ENCODE results near the gene CDH23. TPM values are rescaled to one million over a fixed set of nuclear protein-coding genes. Genes with fewer than 3 reads are reported as not detected.
A peak's percentile ranks its signal among the peaks of the same experiment; 100 is the strongest.

CDH23 gene
- total and polyA plus RNA-seq, 10 of the 15 experiments (the other 5 are each of a cell fraction or from before 2014, with no cell fraction given) = 0.09 to 0.40 (median 0.15) TPM; not detected in 1

DNA sequence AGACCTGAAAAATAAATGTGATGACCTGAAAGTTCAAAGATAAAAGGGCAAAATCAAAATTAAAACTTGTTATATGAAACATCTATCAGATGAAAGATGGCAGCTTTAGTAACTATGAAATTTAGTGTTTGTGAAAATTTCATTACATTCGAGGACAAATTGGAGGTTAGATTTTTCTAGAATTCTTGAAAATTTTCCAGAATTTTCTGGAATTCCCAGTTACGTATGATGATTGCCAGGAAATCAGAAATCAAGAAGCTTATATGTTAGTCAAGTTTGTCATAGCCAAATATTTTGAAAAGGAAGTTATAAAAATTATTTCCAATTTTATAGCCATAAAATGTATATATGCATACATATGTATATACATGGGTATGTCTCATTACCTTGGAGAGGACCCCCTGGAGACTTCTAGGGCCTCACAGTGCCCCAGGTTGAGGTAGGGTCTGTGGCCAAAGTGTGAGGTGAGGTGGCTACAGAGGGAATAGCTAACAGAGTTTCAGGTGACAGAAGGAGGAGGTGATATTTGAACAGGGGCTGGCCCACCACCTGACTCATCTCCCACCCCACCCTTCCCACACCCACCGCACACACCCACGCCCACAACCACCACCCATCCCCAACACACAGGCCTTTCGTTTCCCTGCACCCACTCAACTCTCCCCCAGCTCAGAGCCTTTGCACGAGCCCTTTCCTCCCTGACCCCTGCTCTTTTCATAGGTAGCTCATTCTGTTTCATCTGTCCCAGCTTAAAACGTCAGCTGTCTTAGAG, 301.4 kb downstream of the CDH23 start (continued):
- TF ChIP-seq, protein P1, sequence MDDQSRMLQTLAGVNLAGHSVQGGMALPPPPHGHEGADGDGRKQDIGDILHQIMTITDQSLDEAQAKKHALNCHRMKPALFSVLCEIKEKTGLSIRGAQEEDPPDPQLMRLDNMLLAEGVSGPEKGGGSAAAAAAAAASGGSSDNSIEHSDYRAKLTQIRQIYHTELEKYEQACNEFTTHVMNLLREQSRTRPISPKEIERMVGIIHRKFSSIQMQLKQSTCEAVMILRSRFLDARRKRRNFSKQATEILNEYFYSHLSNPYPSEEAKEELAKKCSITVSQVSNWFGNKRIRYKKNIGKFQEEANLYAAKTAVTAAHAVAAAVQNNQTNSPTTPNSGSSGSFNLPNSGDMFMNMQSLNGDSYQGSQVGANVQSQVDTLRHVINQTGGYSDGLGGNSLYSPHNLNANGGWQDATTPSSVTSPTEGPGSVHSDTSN (IDR thresholded peaks at IDR 0.05; ENCODE audit: insufficient replicate concordance, low read depth, low read length) = no peak
- TF ChIP-seq, protein P2, sequence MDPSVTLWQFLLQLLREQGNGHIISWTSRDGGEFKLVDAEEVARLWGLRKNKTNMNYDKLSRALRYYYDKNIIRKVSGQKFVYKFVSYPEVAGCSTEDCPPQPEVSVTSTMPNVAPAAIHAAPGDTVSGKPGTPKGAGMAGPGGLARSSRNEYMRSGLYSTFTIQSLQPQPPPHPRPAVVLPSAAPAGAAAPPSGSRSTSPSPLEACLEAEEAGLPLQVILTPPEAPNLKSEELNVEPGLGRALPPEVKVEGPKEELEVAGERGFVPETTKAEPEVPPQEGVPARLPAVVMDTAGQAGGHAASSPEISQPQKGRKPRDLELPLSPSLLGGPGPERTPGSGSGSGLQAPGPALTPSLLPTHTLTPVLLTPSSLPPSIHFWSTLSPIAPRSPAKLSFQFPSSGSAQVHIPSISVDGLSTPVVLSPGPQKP (IDR thresholded peaks at IDR 0.05; ENCODE audit: low read depth, low read length) = no peak
- TF ChIP-seq PML (IDR thresholded peaks at IDR 0.05; ENCODE audit: low read length) = no peak
- peak; percentile 96 for TF ChIP-seq RUNX3 (IDR thresholded peaks at IDR 0.05; ENCODE audit: low read length)
- TF ChIP-seq RAD21 (IDR thresholded peaks at IDR 0.05; ENCODE audit: insufficient read depth, low read depth, low read length) = no peak
- TF ChIP-seq, protein P3, sequence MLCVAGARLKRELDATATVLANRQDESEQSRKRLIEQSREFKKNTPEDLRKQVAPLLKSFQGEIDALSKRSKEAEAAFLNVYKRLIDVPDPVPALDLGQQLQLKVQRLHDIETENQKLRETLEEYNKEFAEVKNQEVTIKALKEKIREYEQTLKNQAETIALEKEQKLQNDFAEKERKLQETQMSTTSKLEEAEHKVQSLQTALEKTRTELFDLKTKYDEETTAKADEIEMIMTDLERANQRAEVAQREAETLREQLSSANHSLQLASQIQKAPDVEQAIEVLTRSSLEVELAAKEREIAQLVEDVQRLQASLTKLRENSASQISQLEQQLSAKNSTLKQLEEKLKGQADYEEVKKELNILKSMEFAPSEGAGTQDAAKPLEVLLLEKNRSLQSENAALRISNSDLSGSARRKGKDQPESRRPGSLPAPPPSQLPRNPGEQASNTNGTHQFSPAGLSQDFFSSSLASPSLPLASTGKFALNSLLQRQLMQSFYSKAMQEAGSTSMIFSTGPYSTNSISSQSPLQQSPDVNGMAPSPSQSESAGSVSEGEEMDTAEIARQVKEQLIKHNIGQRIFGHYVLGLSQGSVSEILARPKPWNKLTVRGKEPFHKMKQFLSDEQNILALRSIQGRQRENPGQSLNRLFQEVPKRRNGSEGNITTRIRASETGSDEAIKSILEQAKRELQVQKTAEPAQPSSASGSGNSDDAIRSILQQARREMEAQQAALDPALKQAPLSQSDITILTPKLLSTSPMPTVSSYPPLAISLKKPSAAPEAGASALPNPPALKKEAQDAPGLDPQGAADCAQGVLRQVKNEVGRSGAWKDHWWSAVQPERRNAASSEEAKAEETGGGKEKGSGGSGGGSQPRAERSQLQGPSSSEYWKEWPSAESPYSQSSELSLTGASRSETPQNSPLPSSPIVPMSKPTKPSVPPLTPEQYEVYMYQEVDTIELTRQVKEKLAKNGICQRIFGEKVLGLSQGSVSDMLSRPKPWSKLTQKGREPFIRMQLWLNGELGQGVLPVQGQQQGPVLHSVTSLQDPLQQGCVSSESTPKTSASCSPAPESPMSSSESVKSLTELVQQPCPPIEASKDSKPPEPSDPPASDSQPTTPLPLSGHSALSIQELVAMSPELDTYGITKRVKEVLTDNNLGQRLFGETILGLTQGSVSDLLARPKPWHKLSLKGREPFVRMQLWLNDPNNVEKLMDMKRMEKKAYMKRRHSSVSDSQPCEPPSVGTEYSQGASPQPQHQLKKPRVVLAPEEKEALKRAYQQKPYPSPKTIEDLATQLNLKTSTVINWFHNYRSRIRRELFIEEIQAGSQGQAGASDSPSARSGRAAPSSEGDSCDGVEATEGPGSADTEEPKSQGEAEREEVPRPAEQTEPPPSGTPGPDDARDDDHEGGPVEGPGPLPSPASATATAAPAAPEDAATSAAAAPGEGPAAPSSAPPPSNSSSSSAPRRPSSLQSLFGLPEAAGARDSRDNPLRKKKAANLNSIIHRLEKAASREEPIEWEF (IDR thresholded peaks at IDR 0.05; ENCODE audit: insufficient replicate concordance, low read depth, low read length) = no peak
- TF ChIP-seq LARP7 (IDR thresholded peaks at IDR 0.05) = no peak
- no peak for TF ChIP-seq GATAD2B (conservative IDR thresholded peaks at IDR 0.05; ENCODE audit: low read depth)
- TF ChIP-seq, protein P4, sequence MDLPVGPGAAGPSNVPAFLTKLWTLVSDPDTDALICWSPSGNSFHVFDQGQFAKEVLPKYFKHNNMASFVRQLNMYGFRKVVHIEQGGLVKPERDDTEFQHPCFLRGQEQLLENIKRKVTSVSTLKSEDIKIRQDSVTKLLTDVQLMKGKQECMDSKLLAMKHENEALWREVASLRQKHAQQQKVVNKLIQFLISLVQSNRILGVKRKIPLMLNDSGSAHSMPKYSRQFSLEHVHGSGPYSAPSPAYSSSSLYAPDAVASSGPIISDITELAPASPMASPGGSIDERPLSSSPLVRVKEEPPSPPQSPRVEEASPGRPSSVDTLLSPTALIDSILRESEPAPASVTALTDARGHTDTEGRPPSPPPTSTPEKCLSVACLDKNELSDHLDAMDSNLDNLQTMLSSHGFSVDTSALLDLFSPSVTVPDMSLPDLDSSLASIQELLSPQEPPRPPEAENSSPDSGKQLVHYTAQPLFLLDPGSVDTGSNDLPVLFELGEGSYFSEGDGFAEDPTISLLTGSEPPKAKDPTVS (IDR thresholded peaks at IDR 0.05; ENCODE audit: low read depth, low read length) = peak; percentile 93
- TF ChIP-seq NBN (IDR thresholded peaks at IDR 0.05) = peak; percentile 78
- TF ChIP-seq, protein P5, sequence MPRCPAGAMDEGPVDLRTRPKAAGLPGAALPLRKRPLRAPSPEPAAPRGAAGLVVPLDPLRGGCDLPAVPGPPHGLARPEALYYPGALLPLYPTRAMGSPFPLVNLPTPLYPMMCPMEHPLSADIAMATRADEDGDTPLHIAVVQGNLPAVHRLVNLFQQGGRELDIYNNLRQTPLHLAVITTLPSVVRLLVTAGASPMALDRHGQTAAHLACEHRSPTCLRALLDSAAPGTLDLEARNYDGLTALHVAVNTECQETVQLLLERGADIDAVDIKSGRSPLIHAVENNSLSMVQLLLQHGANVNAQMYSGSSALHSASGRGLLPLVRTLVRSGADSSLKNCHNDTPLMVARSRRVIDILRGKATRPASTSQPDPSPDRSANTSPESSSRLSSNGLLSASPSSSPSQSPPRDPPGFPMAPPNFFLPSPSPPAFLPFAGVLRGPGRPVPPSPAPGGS (IDR thresholded peaks at IDR 0.05; ENCODE audit: borderline replicate concordance, insufficient read depth, low read depth, low read length, poor library complexity, severe bottlenecking) = no peak
- TF ChIP-seq CBX5 (IDR thresholded peaks at IDR 0.05; ENCODE audit: low read depth) = no peak
- no peak for TF ChIP-seq EZH2 (IDR thresholded peaks at IDR 0.05; ENCODE audit: borderline replicate concordance, control insufficient read depth, low read depth, low read length)
- no peak for TF ChIP-seq NRF1 (conservative IDR thresholded peaks at IDR 0.05; ENCODE audit: low read depth, low read length)
- TF ChIP-seq ZNF24 (IDR thresholded peaks at IDR 0.05) = no peak
- TF ChIP-seq ZNF622 (IDR thresholded peaks at IDR 0.05) = no peak
- TF ChIP-seq BRCA1 (IDR thresholded peaks at IDR 0.05; ENCODE audit: low read depth, low read length) = no peak
- peak; percentile 47; the same call in 1 of the 2 replicates for TF ChIP-seq FOXM1 (IDR thresholded peaks at IDR 0.05; ENCODE audit: low read depth, low read length)
- no peak for TF ChIP-seq ZNF384 (IDR thresholded peaks at IDR 0.05; ENCODE audit: borderline replicate concordance, low read depth, low read length)
- no peak for TF ChIP-seq RELA (IDR thresholded peaks at IDR 0.05; ENCODE audit: borderline replicate concordance, partially characterized antibody)

Data from GM12878 (cell line).